Right renal cortex interstitium (tissue), 3 donors: Measurements from ENCODE around the gene AUTS2. TPM values are rescaled to one million over a fixed set of nuclear protein-coding genes. Genes with fewer than 3 reads are reported as not detected.
A peak's percentile ranks its signal among the peaks of the same experiment; 100 is the strongest.

ENCODE experiments used
- DNase-seq, 3 donors: peaks; one replicate each; pipeline ENCODE4 v3.0.0-alpha.2; 2013; ENCODE audit warnings: low read depth in 3 of 3, low spot score in 2 of 3
- polyA plus RNA-seq, 3 donors: library from polyadenylated mRNA; unstranded; fragments of 120-200 nt; gene quantifications; one replicate each; pipeline ENCODE4 v1.2.1, GENCODE V29; 2013; ENCODE audit not compliant: insufficient read length in 3 of 3

AUTS2 gene
- polyA plus RNA-seq, 3 donors, result 51.6 to 66.2 (median 55.2) TPM

- DNase-seq, result peak; percentile 40 to 45 (median 41)
Observed at GRCh38 chr7:70006261-70006920, 408.1 kb downstream of the AUTS2 start.

GRCh38 chr7:70008466-70008865 lies 410.2 kb downstream of the AUTS2 start:
- no peak for DNase-seq

- DNase-seq, result no peak
Observed at GRCh38 chr7:70014472-70015177, 416.4 kb downstream of the AUTS2 start.

- DNase-seq, result no peak
Observed at GRCh38 chr7:70015353-70015752, 417.1 kb downstream of the AUTS2 start.

- no peak for DNase-seq
Observed at GRCh38 chr7:70016044-70016770, 417.9 kb downstream of the AUTS2 start.

- no peak for DNase-seq
Observed at GRCh38 chr7:70017357-70017756, 419.1 kb downstream of the AUTS2 start.

- DNase-seq, result no peak
Observed at GRCh38 chr7:70018700-70019099, 420.4 kb downstream of the AUTS2 start.

- DNase-seq, result no peak
Observed at GRCh38 chr7:70027867-70028266, 429.6 kb downstream of the AUTS2 start.

- DNase-seq, result no peak
Observed at GRCh38 chr7:70028620-70029019, 430.3 kb downstream of the AUTS2 start.

- no peak for DNase-seq
Observed at GRCh38 chr7:70029993-70030392, 431.7 kb downstream of the AUTS2 start.

GRCh38 chr7:70030745-70031144 lies 432.5 kb downstream of the AUTS2 start:
- no peak for DNase-seq

GRCh38 chr7:70031245-70031644 lies 433.0 kb downstream of the AUTS2 start:
- DNase-seq, result no peak

GRCh38 chr7:70032649-70033048 lies 434.4 kb downstream of the AUTS2 start:
- DNase-seq, result no peak

- no peak for DNase-seq
Observed at GRCh38 chr7:70033226-70033625, 435.0 kb downstream of the AUTS2 start.

- no peak for DNase-seq
Observed at GRCh38 chr7:70034999-70035398, 436.7 kb downstream of the AUTS2 start.

- DNase-seq, result no peak
Observed at GRCh38 chr7:70035519-70035918, 437.2 kb downstream of the AUTS2 start.

GRCh38 chr7:70035955-70036354 lies 437.7 kb downstream of the AUTS2 start:
- DNase-seq, result no peak

GRCh38 chr7:70036695-70037094 lies 438.4 kb downstream of the AUTS2 start:
- no peak for DNase-seq

- DNase-seq, result no peak
Observed at GRCh38 chr7:70037171-70037933, 439.1 kb downstream of the AUTS2 start.

- no peak for DNase-seq
Observed at GRCh38 chr7:70040051-70040450, 441.8 kb downstream of the AUTS2 start.
